ENCODE results near the gene CREG1.
"Not testable (repeated sequence)": the region's sequence is repeated elsewhere in the genome, so short reads cannot be mapped to it uniquely, and the experiment has no call there.

The CREG1 gene

DNA sequence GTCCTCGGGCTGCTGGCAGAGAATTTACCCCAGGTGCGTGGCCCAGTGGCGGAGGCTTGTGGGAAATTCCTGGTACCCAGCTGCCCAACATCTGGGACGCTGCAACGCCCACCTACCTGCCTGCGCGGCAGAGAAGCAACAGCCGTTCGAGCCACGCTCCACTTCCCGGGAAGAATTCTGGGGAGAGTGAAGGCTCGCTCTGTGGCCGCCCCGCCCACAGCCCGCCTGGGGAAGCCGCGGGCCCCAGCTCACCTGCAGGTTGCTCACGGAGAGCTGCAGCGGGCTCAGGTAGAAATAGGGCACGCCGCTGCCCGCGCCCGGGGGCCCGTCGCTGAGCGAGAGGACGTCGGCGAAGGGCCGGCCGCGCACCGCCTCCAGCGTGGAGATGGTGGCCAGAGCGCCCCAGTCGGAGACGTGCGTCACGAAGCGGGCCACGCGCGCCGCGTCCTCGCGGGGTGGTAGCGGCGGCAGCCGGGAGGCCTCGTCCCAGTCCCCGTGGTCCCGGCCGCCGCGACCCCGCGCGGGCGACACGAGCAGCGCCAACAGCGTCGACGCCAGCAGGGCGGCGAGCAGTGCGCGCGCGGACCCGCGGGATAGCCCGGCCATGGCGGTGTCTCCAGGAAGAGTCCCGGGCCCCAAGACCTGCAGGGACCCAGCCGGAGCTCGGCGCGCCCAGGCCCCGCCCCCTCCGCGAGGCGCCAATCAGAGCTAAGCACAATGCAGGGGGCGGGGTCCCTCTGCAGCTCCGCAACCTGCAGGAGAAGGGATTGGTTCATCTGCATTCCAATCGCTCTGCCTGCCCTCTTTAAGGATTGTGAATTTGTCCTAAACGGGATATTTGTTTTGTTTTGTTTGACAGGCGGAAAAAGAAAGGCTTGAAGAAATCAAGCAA, at the start of gene CREG1:
TSS of gene CREG1 (minus strand) at position 627 of the 892 bp plus-strand sequence.
- DNase-seq (ENCODE audit: low spot score): peak; percentile 98

DNA sequence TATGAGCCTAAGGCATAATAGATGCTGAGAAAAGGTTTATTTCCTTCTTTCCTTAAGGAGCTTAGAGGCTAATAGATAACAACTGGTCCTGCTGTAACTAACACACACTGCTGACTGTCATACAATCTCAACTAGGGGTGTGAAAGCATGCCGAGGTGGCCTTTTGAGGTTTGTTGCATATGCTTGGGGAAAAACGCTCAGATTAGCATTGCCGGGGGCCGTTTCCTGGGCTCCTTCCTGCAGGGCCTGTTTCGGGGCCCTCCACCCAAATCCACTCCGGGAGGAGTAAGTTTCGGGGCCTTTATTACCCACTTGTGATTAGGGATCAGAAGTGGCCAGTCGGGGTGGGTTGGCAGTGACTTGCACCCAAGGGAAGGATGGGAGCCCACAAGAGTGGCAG, 49.3 kb upstream of the CREG1 start:
- DNase-seq (ENCODE audit: low spot score): no peak

- peak; percentile 11 for DNase-seq (ENCODE audit: low spot score)
These were observed 48.2 kb upstream of the CREG1 start for GRCh38 chr1:167601442-167602383.

GRCh38 chr1:167599957-167600581, 46.5 kb upstream of the CREG1 start:
- DNase-seq (ENCODE audit: low spot score): peak; percentile 54

DNA sequence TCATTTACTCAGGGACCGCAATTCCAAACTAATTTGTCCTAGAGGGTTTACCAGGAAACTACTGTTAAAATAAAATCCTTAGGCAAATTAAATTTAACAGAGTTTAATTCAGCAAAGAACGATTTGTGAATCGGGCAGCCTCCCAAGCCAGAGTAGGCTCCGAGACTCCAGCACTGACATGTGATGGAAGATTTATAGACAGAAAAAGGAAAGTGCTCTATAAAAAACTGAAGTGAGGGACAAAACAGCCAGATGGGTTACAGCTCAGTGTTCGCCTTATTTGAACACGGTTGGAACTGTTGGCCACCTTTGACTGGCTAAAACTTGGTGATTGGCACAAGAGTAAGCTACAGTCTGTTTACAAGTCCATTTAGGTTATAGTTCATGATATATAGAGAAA, 41.3 kb upstream of the CREG1 start:
- DNase-seq (ENCODE audit: low spot score): no peak

DNA sequence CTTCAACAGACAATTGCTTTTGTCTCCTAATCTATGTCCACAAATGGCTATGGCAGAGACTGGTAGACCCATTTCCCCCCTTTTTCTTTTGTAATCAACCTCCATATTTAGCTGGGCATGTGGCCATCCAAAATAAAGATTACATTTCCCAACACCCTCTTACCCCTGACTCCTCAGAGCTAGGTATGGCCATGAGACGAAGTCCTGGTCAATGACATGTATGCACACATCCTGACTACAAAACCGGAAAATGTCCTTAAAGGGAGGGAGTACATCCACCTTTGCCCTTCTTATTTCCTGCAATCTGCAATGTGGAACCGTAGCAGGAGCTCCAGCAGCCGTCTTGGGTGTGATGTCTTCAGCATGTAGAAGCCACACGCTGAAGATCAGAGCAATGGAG, 40.3 kb upstream of the CREG1 start:
- no peak for DNase-seq (ENCODE audit: low spot score)

- no peak for DNase-seq (ENCODE audit: low spot score)
These were observed 38.9 kb upstream of the CREG1 start for GRCh38 chr1:167592475-167592874.

DNA sequence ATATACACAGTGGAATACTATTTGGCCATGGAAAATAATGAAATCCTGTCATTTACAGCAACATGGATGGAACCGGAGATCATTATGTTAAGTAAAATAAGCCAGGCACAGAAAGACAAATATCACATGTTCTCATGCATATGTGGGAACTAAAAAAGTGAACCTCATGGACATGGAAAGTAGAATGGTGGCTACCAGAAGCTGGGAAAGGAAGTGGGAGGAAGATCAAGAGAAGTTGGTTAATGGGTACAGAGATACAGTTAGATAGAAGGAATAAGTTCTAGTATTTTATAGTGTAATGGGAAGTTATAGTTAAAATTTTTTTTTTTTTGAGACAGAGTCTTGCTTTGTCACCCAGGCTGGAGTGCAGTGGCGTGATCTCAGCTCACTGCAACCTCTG, 34.8 kb upstream of the CREG1 start:
- DNase-seq (ENCODE audit: low spot score): no peak

DNA sequence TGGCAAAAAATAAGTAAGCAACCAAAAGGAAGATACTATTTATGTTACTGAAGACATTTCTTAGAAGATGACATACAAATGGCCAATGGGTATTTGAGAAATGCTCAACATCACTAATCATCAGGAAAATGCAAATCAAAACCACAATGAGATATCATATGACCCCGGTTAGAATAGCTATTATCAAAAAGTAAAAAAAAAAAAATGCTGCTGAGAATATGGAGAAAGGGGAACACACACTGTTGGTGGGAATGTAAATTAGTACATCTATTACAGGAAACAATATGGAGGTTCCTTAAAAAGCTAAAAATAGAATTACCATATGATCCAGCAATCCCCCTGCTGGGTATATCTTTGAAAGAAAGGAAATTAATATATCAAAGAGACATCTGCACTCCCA, 34.3 kb upstream of the CREG1 start:
- no peak for DNase-seq (ENCODE audit: low spot score)

- DNase-seq (ENCODE audit: low spot score): no peak
These were observed 33.8 kb upstream of the CREG1 start for GRCh38 chr1:167587342-167587741.

GRCh38 chr1:167584581-167584980, 31.0 kb upstream of the CREG1 start:
- DNase-seq (ENCODE audit: low spot score): no peak

DNA sequence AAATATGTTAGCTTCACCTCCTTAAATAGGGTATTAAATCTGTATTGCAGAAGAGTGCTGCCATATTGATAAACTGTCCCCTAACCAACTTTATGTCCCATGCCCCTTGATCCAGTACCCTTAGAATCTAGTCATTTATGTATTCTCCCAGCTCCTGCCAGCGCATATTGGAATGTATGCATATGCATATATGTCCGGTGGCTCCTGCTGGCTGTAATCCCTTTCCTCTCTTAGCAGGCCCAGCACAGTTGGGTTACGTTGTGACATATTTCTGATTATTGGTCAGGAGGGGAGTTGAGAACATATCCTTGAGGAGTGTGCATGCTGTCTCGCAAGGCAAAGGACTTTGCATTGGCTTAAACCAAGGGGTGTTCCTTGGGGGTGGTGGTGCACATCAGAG, 29.2 kb upstream of the CREG1 start:
- no peak for DNase-seq (ENCODE audit: low spot score)

DNA sequence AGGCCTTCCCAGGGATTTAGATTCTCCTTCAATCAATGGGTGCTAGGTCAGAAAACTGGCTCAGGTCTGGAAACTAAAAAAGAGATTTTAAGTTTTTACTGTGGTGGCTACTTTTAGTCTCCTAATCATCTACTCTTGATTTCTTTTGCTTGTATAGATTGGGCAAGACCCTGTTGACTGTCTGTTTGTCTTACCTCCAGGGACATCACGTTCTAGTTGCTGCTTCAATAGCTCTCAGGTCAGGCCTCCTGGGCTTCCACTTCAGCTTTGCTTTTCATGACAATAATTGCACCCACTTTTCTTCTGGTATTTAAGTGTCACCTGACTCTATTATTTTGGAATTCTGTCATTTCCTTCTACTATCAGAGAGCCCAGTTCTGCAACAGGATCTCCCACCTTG, 28.5 kb upstream of the CREG1 start:
- no peak for DNase-seq (ENCODE audit: low spot score)

GRCh38 chr1:167579986-167580385, 26.4 kb upstream of the CREG1 start:
- DNase-seq (ENCODE audit: low spot score): no peak

DNA sequence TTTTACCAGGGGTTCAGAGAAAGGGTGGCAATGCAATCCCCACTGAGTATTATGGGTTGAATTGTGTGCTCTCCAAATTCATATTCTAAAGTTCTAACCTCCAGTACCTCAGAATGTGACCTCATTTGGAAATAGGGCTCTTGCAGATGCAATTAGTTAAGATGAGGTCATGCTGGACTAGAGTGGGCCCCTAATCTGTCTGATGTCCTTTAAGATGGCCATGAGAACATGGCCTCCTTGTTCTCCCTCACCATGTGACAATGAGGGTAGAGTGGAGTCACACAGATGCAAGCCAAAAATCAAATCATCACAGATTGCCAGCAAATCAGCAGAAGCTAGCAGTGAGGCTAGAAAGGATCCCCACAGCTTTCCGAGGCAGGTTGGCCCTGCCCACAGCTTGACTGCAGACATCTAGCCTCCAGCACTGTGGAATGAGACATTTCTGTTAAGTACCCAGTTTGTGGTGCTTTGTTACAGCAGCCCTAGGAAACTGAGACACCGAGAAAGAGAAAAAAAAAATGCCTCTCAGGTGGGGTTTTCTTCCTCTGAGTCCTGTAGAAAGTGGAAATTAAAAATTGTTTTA, 25.5 kb upstream of the CREG1 start:
- DNase-seq (ENCODE audit: low spot score): no peak

DNA sequence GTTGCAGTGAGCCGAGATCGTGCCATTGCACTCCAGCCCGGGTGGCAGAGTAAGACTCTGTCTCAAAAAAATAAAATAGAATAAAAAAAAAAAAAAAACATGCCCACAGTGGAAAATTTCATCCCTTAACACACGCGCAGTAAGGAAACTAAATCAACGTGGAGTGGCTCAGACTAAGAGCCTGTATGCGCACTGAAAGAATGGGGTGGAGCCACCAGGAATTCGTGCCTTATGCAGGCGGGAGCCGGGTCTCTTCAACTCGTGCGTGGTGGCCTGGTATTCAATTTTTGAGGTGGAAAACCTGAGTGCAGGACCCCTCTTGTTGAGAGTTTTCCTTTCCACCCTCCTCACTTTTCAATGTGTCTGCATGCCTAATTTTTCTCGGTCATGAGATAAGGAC, 22.1 kb upstream of the CREG1 start:
- no peak for DNase-seq (ENCODE audit: low spot score)

GRCh38 chr1:167573035-167573434, 19.5 kb upstream of the CREG1 start:
- DNase-seq (ENCODE audit: low spot score): no peak

DNA sequence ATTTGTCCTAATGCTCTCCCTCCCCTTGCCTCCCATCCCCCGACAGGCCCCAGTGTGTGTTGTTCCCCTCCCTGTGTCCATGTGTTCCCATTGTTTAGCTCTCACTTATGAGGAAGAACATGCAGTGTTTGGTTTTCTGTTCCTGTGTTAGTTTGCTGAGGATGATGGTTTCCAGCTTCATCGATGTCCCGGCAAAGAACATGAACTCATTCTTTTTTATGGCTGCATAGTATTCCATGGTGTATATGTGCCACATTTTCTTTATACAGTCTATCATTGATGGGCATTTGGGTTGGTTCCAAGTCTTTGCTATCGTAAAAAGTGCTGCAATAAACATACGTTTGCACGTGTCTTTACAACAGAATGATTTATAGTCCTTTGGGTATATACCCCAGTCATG, 17.1 kb upstream of the CREG1 start:
- DNase-seq (ENCODE audit: low spot score): not testable (repeated sequence)

GRCh38 chr1:167567663-167568062, 14.1 kb upstream of the CREG1 start:
- no peak for DNase-seq (ENCODE audit: low spot score)

DNA sequence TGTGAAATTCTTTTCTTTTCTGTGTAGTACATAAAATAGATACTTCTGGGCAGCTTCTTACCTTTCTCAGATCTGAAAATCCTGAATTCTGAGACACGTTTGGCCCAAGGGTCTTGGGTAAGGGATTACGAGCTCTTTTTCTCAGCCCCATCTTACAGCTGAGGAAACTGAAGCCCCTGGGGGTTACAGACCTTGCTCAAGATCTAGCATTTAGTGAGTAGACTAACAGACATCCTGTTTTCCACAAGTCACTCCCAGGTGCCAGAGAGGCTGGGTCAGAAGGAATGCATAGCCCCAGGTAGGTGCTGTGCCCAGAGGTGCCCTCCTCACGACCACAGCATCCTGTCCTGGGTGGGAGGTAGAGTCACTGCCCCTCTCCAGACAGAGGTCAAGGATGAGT, 13.2 kb upstream of the CREG1 start:
- DNase-seq (ENCODE audit: low spot score): no peak

DNA sequence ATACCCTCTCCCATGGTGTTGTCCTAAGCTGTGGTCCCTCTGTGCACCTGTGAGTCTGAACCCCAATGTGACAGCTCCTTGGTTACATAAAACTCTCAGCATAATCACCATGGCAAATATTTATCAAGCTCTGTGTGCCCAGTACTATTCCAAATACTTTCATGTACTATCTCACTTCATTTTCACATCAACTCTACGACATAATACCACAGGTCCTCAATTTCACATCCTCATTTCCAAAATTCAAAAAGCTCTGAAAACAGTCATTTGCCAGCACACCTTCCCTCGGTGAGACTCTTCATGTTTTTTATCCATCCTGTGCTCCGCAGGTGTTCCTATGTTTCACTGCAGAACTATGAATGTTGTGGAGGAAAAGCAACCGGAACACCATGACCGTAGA, 12.4 kb upstream of the CREG1 start:
- DNase-seq (ENCODE audit: low spot score): no peak

- no peak for DNase-seq (ENCODE audit: low spot score)
These were observed 11.2 kb upstream of the CREG1 start for GRCh38 chr1:167564612-167565270.
